HG03558 (cell line): ENCODE results near the gene DENND4B.

ENCODE experiments used
- ATAC-seq: cut with Tn5 transposase; IDR thresholded peaks from one replicate; pipeline ENCODE4 v1.9.1; 2021; ENCODE audit warnings: moderate number of reproducible peaks; ENCODE audit not compliant: unreplicated experiment; ENCODE audit errors: extremely low read depth

The DENND4B gene

GRCh38 chr1:153945795-153946621 lies 510 bp downstream of the DENND4B start:
- ATAC-seq: peak; percentile 47

GRCh38 chr1:153945131-153945794 lies 1.3 kb downstream of the DENND4B start:
- no peak for ATAC-seq

- no peak for ATAC-seq
Observed at GRCh38 chr1:153944827-153945117, 1.7 kb downstream of the DENND4B start.

- no peak for ATAC-seq
Observed at GRCh38 chr1:153944005-153944826, 2.3 kb downstream of the DENND4B start.

- no peak for ATAC-seq
Observed at GRCh38 chr1:153942766-153943549, 3.6 kb downstream of the DENND4B start.

GRCh38 chr1:153941826-153942725 lies 4.4 kb downstream of the DENND4B start:
- ATAC-seq: no peak

GRCh38 chr1:153940756-153941155 lies 5.8 kb downstream of the DENND4B start:
- no peak for ATAC-seq

GRCh38 chr1:153939476-153939875 lies 7.0 kb downstream of the DENND4B start:
- no peak for ATAC-seq

GRCh38 chr1:153938996-153939395 lies 7.5 kb downstream of the DENND4B start:
- ATAC-seq: no peak

- no peak for ATAC-seq
Observed at GRCh38 chr1:153937331-153937730, 9.2 kb downstream of the DENND4B start.

GRCh38 chr1:153936011-153936802 lies 10.3 kb downstream of the DENND4B start:
- ATAC-seq: no peak

GRCh38 chr1:153934746-153935145 lies 11.8 kb downstream of the DENND4B start:
- no peak for ATAC-seq

- ATAC-seq: no peak
Observed at GRCh38 chr1:153933955-153934354, 12.6 kb downstream of the DENND4B start.

- no peak for ATAC-seq
Observed at GRCh38 chr1:153933430-153933829, 13.1 kb downstream of the DENND4B start.

- no peak for ATAC-seq
Observed at GRCh38 chr1:153932156-153933131, 14.1 kb downstream of the DENND4B start.

GRCh38 chr1:153929981-153930948 lies 16.3 kb downstream of the DENND4B start:
- no peak for ATAC-seq
